ENCODE data around the gene ANAPC1.

- TF ChIP-seq, protein P1, sequence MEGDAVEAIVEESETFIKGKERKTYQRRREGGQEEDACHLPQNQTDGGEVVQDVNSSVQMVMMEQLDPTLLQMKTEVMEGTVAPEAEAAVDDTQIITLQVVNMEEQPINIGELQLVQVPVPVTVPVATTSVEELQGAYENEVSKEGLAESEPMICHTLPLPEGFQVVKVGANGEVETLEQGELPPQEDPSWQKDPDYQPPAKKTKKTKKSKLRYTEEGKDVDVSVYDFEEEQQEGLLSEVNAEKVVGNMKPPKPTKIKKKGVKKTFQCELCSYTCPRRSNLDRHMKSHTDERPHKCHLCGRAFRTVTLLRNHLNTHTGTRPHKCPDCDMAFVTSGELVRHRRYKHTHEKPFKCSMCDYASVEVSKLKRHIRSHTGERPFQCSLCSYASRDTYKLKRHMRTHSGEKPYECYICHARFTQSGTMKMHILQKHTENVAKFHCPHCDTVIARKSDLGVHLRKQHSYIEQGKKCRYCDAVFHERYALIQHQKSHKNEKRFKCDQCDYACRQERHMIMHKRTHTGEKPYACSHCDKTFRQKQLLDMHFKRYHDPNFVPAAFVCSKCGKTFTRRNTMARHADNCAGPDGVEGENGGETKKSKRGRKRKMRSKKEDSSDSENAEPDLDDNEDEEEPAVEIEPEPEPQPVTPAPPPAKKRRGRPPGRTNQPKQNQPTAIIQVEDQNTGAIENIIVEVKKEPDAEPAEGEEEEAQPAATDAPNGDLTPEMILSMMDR (IDR thresholded peaks at IDR 0.05; ENCODE audit: low read depth, low read length), result no peak
- TF ChIP-seq EZH2phosphoT487 (IDR thresholded peaks at IDR 0.05; ENCODE audit: low read depth), result no peak
These were observed 22.2 kb upstream of the ANAPC1 start for GRCh38 chr2:111905990-111906735.

Measured in OCI-LY3 (cell line).